K562 (cell line): ENCODE measurements around the gene RNASE2. TPM values are rescaled to one million over a fixed set of nuclear protein-coding genes. Genes with fewer than 3 reads are reported as not detected.

Experiments
- ATAC-seq: fragments of 200-7000 bp; cut with Tn5 transposase; 3 replicates; pipeline ENCODE4 v1.9.1; 2020; ENCODE audit warnings: moderate library complexity
- BruUV-seq: library from RNA; stranded (reverse); fragments of 400-500 nt; replicated peaks from 2 replicates; lab custom pipeline; 2021; lab: Mats Ljungman, UMichigan
- CTCF ChIA-PET: fragments of 300-600 bp; formaldehyde crosslinking; extraction: SDS; loops from one replicate; lab custom pipeline; 2021; ENCODE audit warnings: low intra/inter-chr PET ratio; lab: Yijun Ruan, JAX
- POLR2A ChIA-PET: fragments of 300-600, 350-650 bp; sonication (Branson Sonifier 250); formaldehyde crosslinking; extraction: SDS; loops from one replicate; lab custom pipeline; 2021; ENCODE audit warnings: antibody characterized with exemption, inconsistent platforms; lab: Yijun Ruan, JAX
- DNase-seq, 4 experiments: peaks; one replicate each; pipeline versions ENCODE4 v3.0.0 to v3.0.0-alpha.2; 2011 to 2018; ENCODE audit warnings: low spot score in 3 of 4, mixed read lengths in 3 of 4; ENCODE audit errors: extremely low read depth in 1 of 4
- FAIRE-seq: peaks from 2 replicates; lab custom pipeline; 2011; peaks lifted over from hg19 to GRCh38; lab: Jason Lieb, UNC
- H2AFZ ChIP-seq: 2 replicates; pipeline ENCODE4 v1.6.0; 2011; ENCODE audit warnings: low read depth, low read length, control low read depth, inconsistent platforms
- H3K27ac ChIP-seq: fragments of 200-600 bp; 3 replicates; pipeline ENCODE4 v1.8.0; 2011; ENCODE audit warnings: low read depth, mild to moderate bottlenecking, control low read depth, inconsistent platforms, low read length, moderate library complexity, mixed read lengths; ENCODE audit errors: extremely low read depth
- H3K27me3 ChIP-seq, 2 experiments: fragments of 300-600 bp in 1 of 2; 2 replicates in 1 of 2; 3 replicates in 1 of 2; pipeline versions ENCODE4 v1.6.0 to v1.8.0; 2011; ENCODE audit warnings: inconsistent platforms in 2 of 2, low read length in 2 of 2, mild to moderate bottlenecking in 1 of 2, mixed read lengths in 1 of 2, moderate library complexity in 1 of 2; ENCODE audit not compliant: control insufficient read depth in 2 of 2, insufficient read depth in 2 of 2
- H3K36me3 ChIP-seq: fragments of 300-600 bp; 3 replicates; pipeline ENCODE4 v1.8.0; 2011; ENCODE audit warnings: mild to moderate bottlenecking, low read length, inconsistent platforms; ENCODE audit not compliant: control insufficient read depth, insufficient read depth
- H3K4me1 ChIP-seq, 2 experiments: fragments of 200-600 bp in 1 of 2; replicated peaks in 1 of 2; 2 replicates in 1 of 2; 3 replicates in 1 of 2; pipeline versions ENCODE4 v1.5.1 to v1.8.0; 2011; ENCODE audit warnings: inconsistent platforms in 2 of 2, low read length in 2 of 2, mild to moderate bottlenecking in 1 of 2, mixed read lengths in 1 of 2, moderate library complexity in 1 of 2; ENCODE audit not compliant: control insufficient read depth in 2 of 2, insufficient read depth in 2 of 2
- H3K4me2 ChIP-seq: 2 replicates; pipeline ENCODE4 v1.6.1; 2011; ENCODE audit warnings: low read length, control low read depth, inconsistent platforms, mixed read lengths; ENCODE audit not compliant: insufficient read depth
- H3K4me3 ChIP-seq: fragments of 200-600 bp; sonication (generic), shearing (Covaris generic); 2 replicates; pipeline ENCODE4 v1.5.1; 2016; ENCODE audit warnings: control low read depth, inconsistent platforms
- H3K79me2 ChIP-seq: fragments of 200-600 bp; 3 replicates; pipeline ENCODE4 v1.8.0; 2011; ENCODE audit warnings: low read length, inconsistent platforms; ENCODE audit not compliant: control insufficient read depth, insufficient read depth
- H3K9ac ChIP-seq, 2 experiments: 2 replicates each; pipeline versions ENCODE4 v1.6.0 to v1.6.1; 2011; ENCODE audit warnings: low read depth in 2 of 2, low read length in 2 of 2, control low read depth in 1 of 2, inconsistent platforms in 1 of 2, mild to moderate bottlenecking in 1 of 2, mixed read lengths in 1 of 2; ENCODE audit not compliant: insufficient read depth in 1 of 2
- H3K9me1 ChIP-seq: one replicate; pipeline ENCODE4 v1.6.0; 2011; ENCODE audit warnings: inconsistent platforms, mild to moderate bottlenecking, low read length, moderate library complexity; ENCODE audit not compliant: control insufficient read depth, insufficient read depth
- H3K9me3 ChIP-seq: replicated peaks from 2 replicates; pipeline ENCODE4 v1.5.1; 2011; ENCODE audit warnings: low read depth, low read length, inconsistent platforms; ENCODE audit not compliant: control insufficient read depth, insufficient read depth
- H4K20me1 ChIP-seq: replicated peaks from 2 replicates; pipeline ENCODE4 v1.6.1; 2011; ENCODE audit warnings: low read length, inconsistent platforms, mixed read lengths; ENCODE audit not compliant: control insufficient read depth, insufficient read depth
- ARID3A ChIP-seq: IDR thresholded peaks from 2 replicates; pipeline ENCODE4 v1.6.1; 2012; ENCODE audit warnings: low read depth, low read length, improper control_type of control experiment, borderline replicate concordance
- BMI1 ChIP-seq: fragments of 150-350 bp; IDR thresholded peaks from 2 replicates; pipeline ENCODE4 v1.6.1; 2014; ENCODE audit warnings: low read length
- CTCF ChIP-seq, 3 experiments: IDR thresholded peaks in 2 of 3; conservative IDR thresholded peaks in 1 of 3; 2 replicates each; pipeline ENCODE4 v1.5.1; 2011 to 2012; ENCODE audit warnings: low read length in 3 of 3, mild to moderate bottlenecking in 3 of 3, control low read depth in 2 of 3, improper control_type of control experiment in 1 of 3, inconsistent platforms in 1 of 3, low read depth in 1 of 3, mixed read lengths in 1 of 3, moderate library complexity in 1 of 3; ENCODE audit not compliant: insufficient read depth in 2 of 3
- CTCFL ChIP-seq: IDR thresholded peaks from 2 replicates; pipeline ENCODE4 v1.6.1; 2011; ENCODE audit warnings: borderline replicate concordance, low read depth, mild to moderate bottlenecking, moderate library complexity, low read length; ENCODE audit not compliant: insufficient read depth, poor library complexity, severe bottlenecking
- HNRNPK ChIP-seq: fragments of 200-400 bp; formaldehyde crosslinking; IDR thresholded peaks from one replicate; pipeline ENCODE4 v1.6.1; 2018; ENCODE audit warnings: mild to moderate bottlenecking, low read depth, low read length; ENCODE audit not compliant: poor library complexity, severe bottlenecking
- MTA3 ChIP-seq: fragments of 450-650 bp; formaldehyde crosslinking; IDR thresholded peaks from 2 replicates; pipeline ENCODE4 v1.6.1; 2017; ENCODE audit warnings: mild to moderate bottlenecking, borderline replicate concordance
- PHB ChIP-seq: fragments of 250-450 bp; sonication (Bioruptor Pico); IDR thresholded peaks from 2 replicates; pipeline ENCODE4 v1.5.0; 2021
- PHB2 ChIP-seq: fragments of 450-650 bp; IDR thresholded peaks from 2 replicates; pipeline ENCODE4 v1.6.1; 2017; ENCODE audit warnings: low read depth
- POLR2AphosphoS5 ChIP-seq: IDR thresholded peaks from 2 replicates; pipeline ENCODE4 v1.6.1; 2011; ENCODE audit warnings: mild to moderate bottlenecking, low read depth, low read length, moderate library complexity; ENCODE audit not compliant: control insufficient read depth, insufficient read depth
- RHOXF2B ChIP-seq: fragments of 250-450 bp; sonication (Bioruptor Pico); conservative IDR thresholded peaks from 2 replicates; pipeline ENCODE4 v1.5.1; 2021
- SMAD3 ChIP-seq: fragments of 450-650 bp; formaldehyde crosslinking; conservative IDR thresholded peaks from 2 replicates; pipeline ENCODE4 v1.4.0; 2020; ENCODE audit warnings: mild to moderate bottlenecking
- SMC3 ChIP-seq: conservative IDR thresholded peaks from 2 replicates; pipeline ENCODE4 v1.6.1; 2011; ENCODE audit warnings: low read depth, low read length, improper control_type of control experiment; ENCODE audit not compliant: insufficient read depth
- STAG1 ChIP-seq: sonication (generic); formaldehyde crosslinking; IDR thresholded peaks from 2 replicates; pipeline ENCODE4 v1.5.0; 2020; ENCODE audit warnings: missing genetic modification reagents, borderline replicate concordance
- ZNF695 ChIP-seq: fragments of 450-650 bp; formaldehyde crosslinking; IDR thresholded peaks from 2 replicates; pipeline ENCODE4 v1.4.0; 2020; ENCODE audit warnings: mild to moderate bottlenecking, moderate library complexity
- WGBS: fragments of 100-300 bp; shearing (Covaris generic); methylation state at CpG from one replicate; pipeline ENCODE4 v1.1.6; 2016; ENCODE audit warnings: low coverage, mixed read lengths; ENCODE audit not compliant: insufficient coverage; ENCODE audit errors: missing lambda C conversion rate; 5-methylcytosine and 5-hydroxymethylcytosine counted together
- in situ Hi-C: fragments of 300-500 bp; cut with MboI; formaldehyde crosslinking; loops from 4 replicates; pipeline ENCODE4 v1.15.0; 2018; ENCODE audit warnings: inconsistent platforms, mixed read lengths
- intact Hi-C: fragments of 100-400 bp; cut with micrococcal nuclease; formaldehyde crosslinking; loops from 2 replicates; pipeline ENCODE4 v1.14.2; 2022
- polyA plus RNA-seq, 8 experiments: library from polyadenylated mRNA; depleted of rRNA in 4 of 8; stranded (reverse) in 5 of 8; unstranded in 3 of 8; fragments of >200 nt; fragmentation: Nextera tagmentation in 2 of 8; fragmentation: Illumina TruSeq in 1 of 8; extraction: Ambion mirVana in 2 of 8; extraction: Trizol in 1 of 8; gene quantifications; 2 replicates each; pipeline versions ENCODE4 v1.2.1 to v1.2.3, GENCODE V29; 2011 to 2014; ENCODE audit warnings: inconsistent platforms in 1 of 8, missing spikeins in 1 of 8
- total RNA-seq, 7 experiments: library from RNA; depleted of rRNA in 6 of 7; stranded (reverse); fragments of >200 nt in 6 of 7; fragmentation: Illumina TruSeq in 2 of 7; extraction: Trizol in 2 of 7; gene quantifications; 2 replicates each; pipeline versions ENCODE4 v1.2.1 to v1.2.3, GENCODE V29; 2011 to 2021; ENCODE audit warnings: low replicate concordance in 1 of 7

The RNASE2 gene
- total and polyA plus RNA-seq, 9 of the 15 experiments (the other 6 are each of a cell fraction or from before 2014, with no cell fraction given): not detected

DNA sequence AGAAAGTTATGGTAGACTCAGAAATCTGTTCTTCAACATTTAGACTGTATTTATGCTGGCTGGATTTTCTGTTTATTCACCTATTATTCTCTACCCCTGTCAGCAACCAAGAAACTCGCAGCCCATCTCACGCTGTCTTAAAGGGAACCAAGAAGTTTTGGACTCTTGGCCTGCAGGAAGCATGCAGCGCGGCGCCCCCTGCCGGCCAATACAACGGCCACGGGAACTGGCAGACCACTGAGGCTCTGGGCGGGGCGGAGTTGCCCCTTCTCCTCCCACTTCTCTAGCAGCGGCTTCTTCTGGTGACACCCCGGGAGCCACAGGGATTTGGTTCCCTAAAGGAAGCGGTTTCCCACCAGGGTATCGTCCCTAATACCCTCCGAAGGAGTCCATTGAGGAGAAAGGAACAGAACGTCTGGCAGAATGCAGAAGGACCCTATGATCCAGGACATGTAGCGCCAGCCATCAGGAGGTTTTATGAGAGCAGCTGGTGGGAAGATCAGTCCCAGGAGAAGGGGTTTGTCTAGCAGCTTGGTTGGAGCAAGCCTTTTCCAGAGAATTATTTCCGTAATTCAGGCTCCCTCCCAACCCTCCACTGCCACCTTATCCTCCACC, 21.0 kb upstream of the RNASE2 start:
- Histone ChIP-seq H3K4me3 (no peak overlapping the region), H3K27me3 (peaks cover 0 to under 1% of the 10 kb centered on the region in 2 experiments; a peak in 3 of 5 replicates), H3K36me3 (no peaks in the 10 kb centered on the region), H3K9ac (no peak overlapping the region), H4K20me1 (no peaks in the 10 kb centered on the region), H3K4me2 (no peak overlapping the region), H3K27ac (no peak overlapping the region), H3K79me2 (no peaks in the 10 kb centered on the region), H3K9me1 (no peaks in the 10 kb centered on the region), H3K4me1 (no peaks in the 10 kb centered on the region; a peak in 2 of 5 replicates), H3K9me3 (no peaks in the 10 kb centered on the region), H2AFZ (no peak overlapping the region)
- POLR2A ChIA-PET: interaction anchor here (0.6 kb wide), 2 partner anchors 92 to 138 kb away, joined by 3 read pairs; no protein-coding TSS in a partner anchor
- FAIRE-seq (peak; percentile 32), ATAC-seq (peak; percentile 92), DNase-seq (peak; percentile 51 to 74 (median 68))
- BruUV-seq: no TSS peak
- in situ Hi-C loops (no loop called here), intact Hi-C loops (no loop called here)
- WGBS: 13% methylated on average over 10 of the region's 18 CpGs
- CTCF ChIA-PET: no interaction called here
- TF ChIP-seq MTA3 (no peak), PHB (no peak), SMC3 (peak; percentile 48), SMAD3 (CRISPR knock-in tag) (no peak), POLR2AphosphoS5 (no peak), BMI1 (no peak), STAG1 (CRISPR knock-in tag) (no peak), CTCFL (peak; percentile 59), CTCF (IDR thresholded peaks at IDR 0.05 in 2 of 3, conservative IDR thresholded peaks at IDR 0.05 in 1 of 3; ENCODE audit: insufficient read depth in 2 of 3, low read depth in 1 of 3, low read length in 3 of 3) (peak; percentile 68 to 75 (median 74)), ARID3A (no peak), PHB2 (no peak), ZNF695 (CRISPR knock-in tag) (no peak), HNRNPK (no peak), RHOXF2B (CRISPR knock-in tag) (no peak)
